ENCODE data around the gene PRKAB1.

DNA sequence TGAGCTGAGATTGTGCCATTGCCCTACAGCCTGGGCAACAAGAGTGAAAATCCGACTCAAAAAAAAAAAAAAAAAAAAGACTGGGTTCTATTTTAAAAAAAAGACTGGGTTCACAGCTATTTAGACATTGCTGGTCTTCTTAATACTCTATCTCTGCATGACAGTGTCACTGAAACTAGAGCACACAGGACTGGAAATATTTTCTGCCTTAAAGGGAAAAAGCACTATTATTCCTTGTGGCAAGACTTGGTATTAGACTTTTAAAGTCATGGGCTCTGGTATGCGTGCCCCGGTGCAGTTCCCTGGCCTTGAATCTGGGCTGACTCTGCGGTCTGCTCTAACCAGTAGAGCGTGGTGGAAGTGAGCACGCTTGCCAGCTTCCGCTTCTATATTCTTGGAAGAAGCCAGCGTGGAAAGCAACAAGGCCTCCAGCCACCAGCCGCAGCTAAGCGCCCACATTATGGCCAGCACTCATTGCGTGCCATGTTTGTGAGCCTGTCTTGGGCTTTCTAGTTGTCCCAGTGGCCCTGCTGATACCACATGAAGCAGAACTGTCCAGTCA is 31.3 kb downstream of the PRKAB1 start:
- TF ChIP-seq CTCF (IDR thresholded peaks at IDR 0.05) (no peak), POLR2A (IDR thresholded peaks at IDR 0.05) (no peak), POLR2AphosphoS5 (IDR thresholded peaks at IDR 0.05) (no peak)

Measured in gastroesophageal sphincter (tissue), 3 donors.